ENCODE results near the gene MRTFB.

- TF ChIP-seq, protein P1, sequence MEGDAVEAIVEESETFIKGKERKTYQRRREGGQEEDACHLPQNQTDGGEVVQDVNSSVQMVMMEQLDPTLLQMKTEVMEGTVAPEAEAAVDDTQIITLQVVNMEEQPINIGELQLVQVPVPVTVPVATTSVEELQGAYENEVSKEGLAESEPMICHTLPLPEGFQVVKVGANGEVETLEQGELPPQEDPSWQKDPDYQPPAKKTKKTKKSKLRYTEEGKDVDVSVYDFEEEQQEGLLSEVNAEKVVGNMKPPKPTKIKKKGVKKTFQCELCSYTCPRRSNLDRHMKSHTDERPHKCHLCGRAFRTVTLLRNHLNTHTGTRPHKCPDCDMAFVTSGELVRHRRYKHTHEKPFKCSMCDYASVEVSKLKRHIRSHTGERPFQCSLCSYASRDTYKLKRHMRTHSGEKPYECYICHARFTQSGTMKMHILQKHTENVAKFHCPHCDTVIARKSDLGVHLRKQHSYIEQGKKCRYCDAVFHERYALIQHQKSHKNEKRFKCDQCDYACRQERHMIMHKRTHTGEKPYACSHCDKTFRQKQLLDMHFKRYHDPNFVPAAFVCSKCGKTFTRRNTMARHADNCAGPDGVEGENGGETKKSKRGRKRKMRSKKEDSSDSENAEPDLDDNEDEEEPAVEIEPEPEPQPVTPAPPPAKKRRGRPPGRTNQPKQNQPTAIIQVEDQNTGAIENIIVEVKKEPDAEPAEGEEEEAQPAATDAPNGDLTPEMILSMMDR (IDR thresholded peaks at IDR 0.05) = no peak
- no peak for TF ChIP-seq POLR2A (IDR thresholded peaks at IDR 0.05)
These were observed 1.3 kb upstream of the MRTFB start for GRCh38 chr16:14069818-14070217.

All from lower leg skin (tissue), 3 donors.